ENCODE data around the gene ZNF274.

The ZNF274 gene

GRCh38 chr19:58166708-58167280, 16.1 kb upstream of the ZNF274 start:
- H3K36me3 ChIP-seq (ENCODE audit: control insufficient read depth, insufficient read depth, low read length), result no peaks in the 10 kb centered on the region
- no peak overlapping the region for H3K9ac ChIP-seq (ENCODE audit: low read depth, low read length)
- no peak overlapping the region for H3K27ac ChIP-seq (ENCODE audit: low read depth, low read length)
- no peaks in the 10 kb centered on the region for H3K4me1 ChIP-seq (ENCODE audit: control insufficient read depth, insufficient read depth, low read length)
- peaks cover 59% of the 10 kb centered on the region for H3K9me3 ChIP-seq (ENCODE audit: control insufficient read depth, insufficient read depth, low read length)
- H3K27me3 ChIP-seq (ENCODE audit: control insufficient read depth, insufficient read depth, low read length), result no peaks in the 10 kb centered on the region
- H3K4me3 ChIP-seq (ENCODE audit: low read depth, low read length), result no peak overlapping the region

- H3K4me3 ChIP-seq (ENCODE audit: low read depth, low read length), result no peak overlapping the region
- no peak overlapping the region for H3K27ac ChIP-seq (ENCODE audit: low read depth, low read length)
- no peaks in the 10 kb centered on the region for H3K27me3 ChIP-seq (ENCODE audit: control insufficient read depth, insufficient read depth, low read length)
- H3K9ac ChIP-seq (ENCODE audit: low read depth, low read length), result no peak overlapping the region
- H3K4me1 ChIP-seq (ENCODE audit: control insufficient read depth, insufficient read depth, low read length), result no peaks in the 10 kb centered on the region
- H3K9me3 ChIP-seq (ENCODE audit: control insufficient read depth, insufficient read depth, low read length), result peaks cover 55% of the 10 kb centered on the region
- H3K36me3 ChIP-seq (ENCODE audit: control insufficient read depth, insufficient read depth, low read length), result no peaks in the 10 kb centered on the region
Observed at GRCh38 chr19:58170860-58171259, 12.0 kb upstream of the ZNF274 start.

- Histone ChIP-seq H3K9ac (ENCODE audit: low read depth, low read length) (no peak overlapping the region), H3K27me3 (ENCODE audit: control insufficient read depth, insufficient read depth, low read length) (no peaks in the 10 kb centered on the region), H3K27ac (ENCODE audit: low read depth, low read length) (no peak overlapping the region), H3K36me3 (ENCODE audit: control insufficient read depth, insufficient read depth, low read length) (peaks cover 17% of the 10 kb centered on the region), H3K4me3 (ENCODE audit: low read depth, low read length) (peak overlapping the region; percentile 60), H3K9me3 (ENCODE audit: control insufficient read depth, insufficient read depth, low read length) (peaks cover 49% of the 10 kb centered on the region), H3K4me1 (ENCODE audit: control insufficient read depth, insufficient read depth, low read length) (no peaks in the 10 kb centered on the region)
Observed at GRCh38 chr19:58181902-58182576, 822 bp upstream of the ZNF274 start.

- no peaks in the 10 kb centered on the region for H3K4me1 ChIP-seq (ENCODE audit: control insufficient read depth, insufficient read depth, low read length)
- H3K27ac ChIP-seq (ENCODE audit: low read depth, low read length), result no peak overlapping the region
- H3K27me3 ChIP-seq (ENCODE audit: control insufficient read depth, insufficient read depth, low read length), result no peaks in the 10 kb centered on the region
- H3K4me3 ChIP-seq (ENCODE audit: low read depth, low read length), result peak overlapping the region; percentile 98
- H3K36me3 ChIP-seq (ENCODE audit: control insufficient read depth, insufficient read depth, low read length), result peaks cover 23% of the 10 kb centered on the region
- peaks cover 53% of the 10 kb centered on the region for H3K9me3 ChIP-seq (ENCODE audit: control insufficient read depth, insufficient read depth, low read length)
- H3K9ac ChIP-seq (ENCODE audit: low read depth, low read length), result no peak overlapping the region
Observed at GRCh38 chr19:58182577-58182988, 278 bp upstream of the ZNF274 start.

GRCh38 chr19:58183817-58184215, 955 bp downstream of the ZNF274 start:
- Histone ChIP-seq H3K27ac (ENCODE audit: low read depth, low read length) (peak overlapping the region; percentile 98), H3K4me3 (ENCODE audit: low read depth, low read length) (peak overlapping the region; percentile 98), H3K9me3 (ENCODE audit: control insufficient read depth, insufficient read depth, low read length) (peaks cover 56% of the 10 kb centered on the region), H3K36me3 (ENCODE audit: control insufficient read depth, insufficient read depth, low read length) (peaks cover 30% of the 10 kb centered on the region), H3K27me3 (ENCODE audit: control insufficient read depth, insufficient read depth, low read length) (no peaks in the 10 kb centered on the region), H3K4me1 (ENCODE audit: control insufficient read depth, insufficient read depth, low read length) (no peaks in the 10 kb centered on the region), H3K9ac (ENCODE audit: low read depth, low read length) (peak overlapping the region; percentile 99)

GRCh38 chr19:58196901-58197616, 14.2 kb downstream of the ZNF274 start:
- H3K4me1 ChIP-seq (ENCODE audit: control insufficient read depth, insufficient read depth, low read length), result no peaks in the 10 kb centered on the region
- H3K9ac ChIP-seq (ENCODE audit: low read depth, low read length), result no peak overlapping the region
- H3K9me3 ChIP-seq (ENCODE audit: control insufficient read depth, insufficient read depth, low read length), result peaks cover 94% of the 10 kb centered on the region
- peak overlapping the region; percentile 12; the same call in 1 of the 2 replicates for H3K4me3 ChIP-seq (ENCODE audit: low read depth, low read length)
- no peaks in the 10 kb centered on the region for H3K27me3 ChIP-seq (ENCODE audit: control insufficient read depth, insufficient read depth, low read length)
- H3K36me3 ChIP-seq (ENCODE audit: control insufficient read depth, insufficient read depth, low read length), result peaks cover 82% of the 10 kb centered on the region
- H3K27ac ChIP-seq (ENCODE audit: low read depth, low read length), result no peak overlapping the region

- peak overlapping the region; percentile 64 for H3K4me3 ChIP-seq (ENCODE audit: low read depth, low read length)
- H3K4me1 ChIP-seq (ENCODE audit: control insufficient read depth, insufficient read depth, low read length), result no peaks in the 10 kb centered on the region
- peaks cover 58% of the 10 kb centered on the region for H3K36me3 ChIP-seq (ENCODE audit: control insufficient read depth, insufficient read depth, low read length)
- peak overlapping the region; percentile 38; the same call in 1 of the 2 replicates for H3K9ac ChIP-seq (ENCODE audit: low read depth, low read length)
- no peak overlapping the region for H3K27ac ChIP-seq (ENCODE audit: low read depth, low read length)
- H3K9me3 ChIP-seq (ENCODE audit: control insufficient read depth, insufficient read depth, low read length), result peaks cover 50% of the 10 kb centered on the region
- no peaks in the 10 kb centered on the region for H3K27me3 ChIP-seq (ENCODE audit: control insufficient read depth, insufficient read depth, low read length)
Observed at GRCh38 chr19:58203814-58204475, 21.1 kb downstream of the ZNF274 start.

GRCh38 chr19:58204566-58204965, 21.7 kb downstream of the ZNF274 start:
- peaks cover 60% of the 10 kb centered on the region for H3K36me3 ChIP-seq (ENCODE audit: control insufficient read depth, insufficient read depth, low read length)
- peaks cover 44% of the 10 kb centered on the region for H3K9me3 ChIP-seq (ENCODE audit: control insufficient read depth, insufficient read depth, low read length)
- no peak overlapping the region for H3K27ac ChIP-seq (ENCODE audit: low read depth, low read length)
- H3K9ac ChIP-seq (ENCODE audit: low read depth, low read length), result peak overlapping the region; percentile 30
- no peaks in the 10 kb centered on the region for H3K27me3 ChIP-seq (ENCODE audit: control insufficient read depth, insufficient read depth, low read length)
- peak overlapping the region; percentile 64 for H3K4me3 ChIP-seq (ENCODE audit: low read depth, low read length)
- no peaks in the 10 kb centered on the region for H3K4me1 ChIP-seq (ENCODE audit: control insufficient read depth, insufficient read depth, low read length)

- peaks cover 81% of the 10 kb centered on the region for H3K36me3 ChIP-seq (ENCODE audit: control insufficient read depth, insufficient read depth, low read length)
Observed at GRCh38 chr19:58209577-58209976, 26.7 kb downstream of the ZNF274 start.

GRCh38 chr19:58212336-58213074, 29.6 kb downstream of the ZNF274 start:
- no peaks in the 10 kb centered on the region for H3K27me3 ChIP-seq (ENCODE audit: control insufficient read depth, insufficient read depth, low read length)
- no peak overlapping the region for H3K4me3 ChIP-seq (ENCODE audit: low read depth, low read length)
- no peaks in the 10 kb centered on the region for H3K4me1 ChIP-seq (ENCODE audit: control insufficient read depth, insufficient read depth, low read length)
- H3K27ac ChIP-seq (ENCODE audit: low read depth, low read length), result no peak overlapping the region
- peaks cover 26% of the 10 kb centered on the region for H3K9me3 ChIP-seq (ENCODE audit: control insufficient read depth, insufficient read depth, low read length)
- peaks cover 63% of the 10 kb centered on the region for H3K36me3 ChIP-seq (ENCODE audit: control insufficient read depth, insufficient read depth, low read length)
- H3K9ac ChIP-seq (ENCODE audit: low read depth, low read length), result no peak overlapping the region

More at GRCh38 chr19:58209577-58209976, 26.7 kb downstream of the ZNF274 start:
- H3K9me3 ChIP-seq (ENCODE audit: control insufficient read depth, insufficient read depth, low read length), result peaks cover 40% of the 10 kb centered on the region
- no peak overlapping the region for H3K4me3 ChIP-seq (ENCODE audit: low read depth, low read length)
- no peaks in the 10 kb centered on the region for H3K4me1 ChIP-seq (ENCODE audit: control insufficient read depth, insufficient read depth, low read length)
- H3K9ac ChIP-seq (ENCODE audit: low read depth, low read length), result no peak overlapping the region
- H3K27me3 ChIP-seq (ENCODE audit: control insufficient read depth, insufficient read depth, low read length), result no peaks in the 10 kb centered on the region
- no peak overlapping the region for H3K27ac ChIP-seq (ENCODE audit: low read depth, low read length)

Measured in HUES48 (cell line).